B cell (primary cell): ENCODE results near the gene ALDH4A1. TPM values are rescaled to one million over a fixed set of nuclear protein-coding genes. Genes with fewer than 3 reads are reported as not detected.

ENCODE experiments used
- ATAC-seq: fragments of 200-7000 bp; cut with Tn5 transposase; one replicate; pipeline ENCODE4 v1.10.0; 2021; ENCODE audit warnings: low read depth, mild to moderate bottlenecking, moderate number of reproducible peaks, moderate library complexity
- CTCF ChIA-PET: fragments of 350-600 bp; sonication (Branson Sonifier 250); formaldehyde crosslinking; loops from one replicate; lab custom pipeline; 2021; ENCODE audit warnings: antibody characterized with exemption, inconsistent platforms; lab: Charles Lee
- POLR2A ChIA-PET: fragments of 350-600 bp; sonication (Branson Sonifier 250); formaldehyde crosslinking; loops from one replicate; lab custom pipeline; 2021; ENCODE audit warnings: antibody characterized with exemption; lab: Charles Lee
- DNase-seq: peaks from one replicate; pipeline ENCODE4 v3.0.0; 2013
- H2AFZ ChIP-seq: 2 replicates; pipeline ENCODE4 v1.6.1; 2012; ENCODE audit warnings: mild to moderate bottlenecking, low read depth, low read length; ENCODE audit not compliant: insufficient read depth, poor library complexity, severe bottlenecking
- H3K27ac ChIP-seq, 2 donors: 1 replicate in 1 of 2; 2 replicates in 1 of 2; pipeline ENCODE4 v1.5.1; 2012 to 2013; ENCODE audit warnings: low read length in 2 of 2, mild to moderate bottlenecking in 2 of 2, moderate library complexity in 1 of 2
- H3K27me3 ChIP-seq, 4 experiments: fragments of 200-600 bp in 1 of 4; sonication (generic) in 1 of 4; replicated peaks in 1 of 4; 1 replicate in 2 of 4; 2 replicates in 2 of 4; pipeline versions ENCODE4 v1.6.1 to v1.7.0; 2013 to 2016; ENCODE audit warnings: low read length in 3 of 4, mild to moderate bottlenecking in 2 of 4, mixed read lengths in 1 of 4, moderate library complexity in 1 of 4; ENCODE audit not compliant: insufficient read depth in 4 of 4, control insufficient read depth in 3 of 4; ENCODE audit errors: control extremely low read depth in 1 of 4
- H3K36me3 ChIP-seq, 2 experiments: replicated peaks in 1 of 2; 1 replicate in 1 of 2; 2 replicates in 1 of 2; pipeline versions ENCODE4 v1.6.1 to v1.7.1; 2013; ENCODE audit warnings: low read length in 1 of 2; ENCODE audit not compliant: insufficient read depth in 2 of 2, control insufficient read depth in 1 of 2; ENCODE audit errors: control extremely low read depth in 1 of 2, extremely low read depth in 1 of 2
- H3K4me1 ChIP-seq, 2 donors: fragments of 200-600 bp in 1 of 2; sonication (generic) in 1 of 2; 1 replicate in 1 of 2; 2 replicates in 1 of 2; pipeline versions ENCODE4 v1.5.1 to v1.6.1; 2013 to 2017; ENCODE audit warnings: low read length in 2 of 2; ENCODE audit not compliant: control insufficient read depth in 2 of 2, insufficient read depth in 2 of 2
- H3K4me2 ChIP-seq: replicated peaks from 2 replicates; pipeline ENCODE3; 2012; ENCODE audit warnings: mild to moderate bottlenecking, low read depth, low read length; ENCODE audit not compliant: poor library complexity, severe bottlenecking
- H3K4me3 ChIP-seq, 5 experiments: fragments of 200-600 bp in 1 of 5; sonication (generic) in 1 of 5; 1 replicate in 3 of 5; 2 replicates in 2 of 5; pipeline versions ENCODE4 v1.5.1 to v1.7.0; 2011 to 2016; ENCODE audit warnings: low read length in 4 of 5, mild to moderate bottlenecking in 4 of 5, low read depth in 2 of 5, control low read depth in 1 of 5, moderate library complexity in 1 of 5; ENCODE audit not compliant: insufficient read depth in 1 of 5; ENCODE audit errors: control extremely low read depth in 1 of 5, extremely low read depth in 1 of 5
- H3K79me2 ChIP-seq: fragments of 200-600 bp; sonication (generic); one replicate; pipeline ENCODE4 v1.6.0; 2016; ENCODE audit warnings: low read length; ENCODE audit not compliant: control insufficient read depth, insufficient read depth
- H3K9ac ChIP-seq: fragments of 200-600 bp; sonication (generic); 2 replicates; pipeline ENCODE4 v1.6.1; 2017; ENCODE audit warnings: mild to moderate bottlenecking, low read length, moderate library complexity
- H3K9me3 ChIP-seq, 3 donors: one replicate each; pipeline versions ENCODE4 v1.6.1 to v1.7.1; 2013; ENCODE audit warnings: low read length in 2 of 3; ENCODE audit not compliant: control insufficient read depth in 2 of 3, insufficient read depth in 1 of 3; ENCODE audit errors: control extremely low read depth in 1 of 3
- H4K20me1 ChIP-seq: 2 replicates; pipeline ENCODE4 v1.6.0; 2012; ENCODE audit warnings: mild to moderate bottlenecking, low read length; ENCODE audit not compliant: insufficient read depth, control insufficient read depth, poor library complexity, severe bottlenecking
- H3K27ac Mint-ChIP-seq: one replicate; pipeline ENCODE4 v1.8.0; 2021; ENCODE audit warnings: mixed read lengths
- H3K27me3 Mint-ChIP-seq: one replicate; pipeline ENCODE4 v1.8.0; 2021; ENCODE audit warnings: mixed read lengths
- H3K4me1 Mint-ChIP-seq: one replicate; pipeline ENCODE4 v1.8.0; 2021; ENCODE audit warnings: mixed read lengths
- H3K4me3 Mint-ChIP-seq: one replicate; pipeline ENCODE4 v1.8.0; 2021; ENCODE audit warnings: mixed read lengths
- H3K9me3 Mint-ChIP-seq: one replicate; pipeline ENCODE4 v1.8.0; 2022; ENCODE audit warnings: mixed read lengths; ENCODE audit not compliant: insufficient read depth
- CTCF ChIP-seq: fragments of 200-600 bp; IDR thresholded peaks from one replicate; pipeline ENCODE4 v1.8.0; 2022; ENCODE audit warnings: antibody characterized with exemption, mild to moderate bottlenecking
- EZH2 ChIP-seq: IDR thresholded peaks from 2 replicates; pipeline ENCODE4 v1.6.1; 2012; ENCODE audit warnings: borderline replicate concordance, low read depth, mild to moderate bottlenecking, moderate library complexity, low read length; ENCODE audit not compliant: insufficient read depth, poor library complexity, severe bottlenecking
- WGBS: methylation state at CpG from one replicate; pipeline ENCODE4 v1.1.5; 2013; ENCODE audit warnings: missing lambda C conversion rate; ENCODE audit not compliant: insufficient coverage; 5-methylcytosine and 5-hydroxymethylcytosine counted together
- intact Hi-C: fragments of 100-400 bp; cut with micrococcal nuclease; formaldehyde crosslinking; loops from one replicate; pipeline ENCODE4 v1.10.0; 2022
- polyA plus RNA-seq: library from polyadenylated mRNA; depleted of rRNA; stranded (reverse); fragments of >200 nt; gene quantifications from 2 replicates; pipeline ENCODE4 v1.2.3, GENCODE V29; 2012
- total RNA-seq, 2 donors: library from RNA; stranded (reverse); fragments of 120-200 nt in 1 of 2; gene quantifications; 1 replicate in 1 of 2; 2 replicates in 1 of 2; pipeline versions ENCODE4 v1.2.3 to v1.2.4, GENCODE V29; 2013 to 2022

The ALDH4A1 gene
- total and polyA plus RNA-seq, 2 donors (not counting 1 experiment from before 2014, with no cell fraction given): 2.7 to 3.4 TPM

DNA sequence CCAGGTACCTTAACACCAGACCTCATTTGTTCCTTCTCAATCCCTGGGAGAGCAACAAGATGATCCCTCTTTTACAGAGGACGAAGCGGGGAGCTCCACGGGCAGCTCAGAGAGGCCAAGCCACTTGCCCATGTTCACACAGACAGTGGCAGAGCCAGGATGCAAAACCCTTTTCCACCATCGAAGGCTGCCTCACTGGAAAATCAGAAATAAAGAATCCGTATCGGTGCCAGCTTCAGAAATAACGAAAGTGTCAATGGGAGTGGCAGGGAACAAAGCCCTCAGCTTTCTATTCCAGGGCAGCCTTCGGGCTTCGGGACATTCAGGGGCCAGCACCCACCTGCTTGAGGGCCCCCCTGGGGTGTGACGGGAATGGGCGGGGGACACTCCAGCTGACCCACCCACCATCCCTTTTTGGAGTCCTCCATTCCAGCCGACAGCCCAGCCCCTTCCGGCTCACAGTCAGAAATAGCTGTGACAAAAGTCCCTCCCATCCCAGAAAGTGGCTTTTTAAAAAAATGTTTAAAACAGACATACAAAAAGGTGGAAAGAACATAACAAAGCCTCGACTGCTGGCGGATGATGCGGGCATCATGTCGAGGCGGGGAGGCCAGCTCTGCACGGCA lies 48.2 kb upstream of the ALDH4A1 start:
- TF ChIP-seq EZH2 (no peak), CTCF (no peak)
- peak overlapping the region; percentile 23 to 64 (median 47) for H3K4me3 ChIP-seq
- POLR2A ChIA-PET: interaction anchor here (1.0 to 3.8 kb wide), 4 partner anchors 21 to 37 kb away, joined by 3 to 37 read pairs (median 5); no protein-coding TSS in a partner anchor
- Mint-ChIP-seq H3K4me3 (peak overlapping the region; percentile 85), H3K27ac (peak overlapping the region; percentile 98), H3K27me3 (no peaks in the 10 kb centered on the region), H3K9me3 (no peaks in the 10 kb centered on the region), H3K4me1 (peaks cover 93% of the 10 kb centered on the region)
- no peak for DNase-seq
- H3K9ac ChIP-seq: peak overlapping the region; percentile 68
- peaks cover 95% of the 10 kb centered on the region for H3K79me2 ChIP-seq
- no peaks in the 10 kb centered on the region for H3K9me3 ChIP-seq
- peaks cover 91 to 96% of the 10 kb centered on the region in 2 donors for H3K4me1 ChIP-seq
- ATAC-seq: no peak
- intact Hi-C loops: loop anchor here (1.0 kb wide), 1 partner anchor 23 kb away; no protein-coding TSS in a partner anchor
- peak overlapping the region; percentile 78 for H3K4me2 ChIP-seq
- no peaks in the 10 kb centered on the region for H3K27me3 ChIP-seq
- H3K27ac ChIP-seq: peak overlapping the region; percentile 97 to 100
- H3K36me3 ChIP-seq: no peaks in the 10 kb centered on the region
- peak overlapping the region; percentile 37 for H2AFZ ChIP-seq
- 8% methylated on average over 19 of the region's 19 CpGs for WGBS
- CTCF ChIA-PET: interaction anchor here (1.5 to 12.4 kb wide), 7 partner anchors 13 to 66 kb away, joined by 4 to 157 read pairs (median 25); partner anchors contain the start of gene ALDH4A1
- peaks cover 42% of the 10 kb centered on the region for H4K20me1 ChIP-seq
